Testis (tissue), 2 donors: Measurements from ENCODE around the gene RGS3.

Experiments used
- POLR2A ChIP-seq: fragments of 450-650 bp; IDR thresholded peaks from one replicate; pipeline ENCODE4 v1.6.1; 2017; ENCODE audit warnings: antibody characterized with exemption, mild to moderate bottlenecking, moderate library complexity
- TF ChIP-seq, protein P1 (sequence below), 3 experiments: fragments of 450-650 bp in 2 of 3; fragments of 200-600 bp in 1 of 3; sonication (generic) in 1 of 3; IDR thresholded peaks; one replicate each; pipeline ENCODE4 v1.5.1; 2016 to 2019; ENCODE audit warnings: antibody characterized with exemption in 3 of 3, mild to moderate bottlenecking in 2 of 3, moderate library complexity in 1 of 3

DNA sequence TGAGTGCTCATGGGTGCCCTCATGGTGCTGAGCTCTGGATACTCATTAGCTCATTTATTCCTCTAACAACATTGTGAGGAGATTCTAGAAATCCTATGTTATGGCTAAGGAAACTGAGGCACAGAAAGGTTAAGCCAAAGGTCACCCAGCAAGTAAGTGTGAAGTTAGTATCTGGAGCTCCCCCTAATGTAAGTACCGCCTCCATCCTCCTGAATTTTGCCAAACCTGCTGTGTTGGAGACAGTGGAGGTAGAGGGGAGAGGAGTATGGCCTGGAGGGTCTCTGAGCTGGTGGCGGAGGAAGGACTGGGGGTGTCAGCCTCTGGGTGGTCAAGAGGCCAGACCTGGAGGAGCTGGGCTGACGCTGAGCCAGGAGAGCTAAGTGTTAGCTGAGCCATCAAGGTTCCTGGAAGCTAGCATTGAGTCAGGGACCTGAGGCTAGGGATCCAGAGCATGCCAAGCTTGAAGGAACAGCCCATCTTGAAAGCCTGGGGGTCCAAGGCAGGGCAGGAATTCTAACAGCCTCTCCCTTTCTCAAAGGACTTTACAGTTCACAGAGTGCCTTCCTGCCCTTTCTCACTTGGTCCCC is 114.8 kb downstream of the RGS3 start:
- TF ChIP-seq, protein P1, sequence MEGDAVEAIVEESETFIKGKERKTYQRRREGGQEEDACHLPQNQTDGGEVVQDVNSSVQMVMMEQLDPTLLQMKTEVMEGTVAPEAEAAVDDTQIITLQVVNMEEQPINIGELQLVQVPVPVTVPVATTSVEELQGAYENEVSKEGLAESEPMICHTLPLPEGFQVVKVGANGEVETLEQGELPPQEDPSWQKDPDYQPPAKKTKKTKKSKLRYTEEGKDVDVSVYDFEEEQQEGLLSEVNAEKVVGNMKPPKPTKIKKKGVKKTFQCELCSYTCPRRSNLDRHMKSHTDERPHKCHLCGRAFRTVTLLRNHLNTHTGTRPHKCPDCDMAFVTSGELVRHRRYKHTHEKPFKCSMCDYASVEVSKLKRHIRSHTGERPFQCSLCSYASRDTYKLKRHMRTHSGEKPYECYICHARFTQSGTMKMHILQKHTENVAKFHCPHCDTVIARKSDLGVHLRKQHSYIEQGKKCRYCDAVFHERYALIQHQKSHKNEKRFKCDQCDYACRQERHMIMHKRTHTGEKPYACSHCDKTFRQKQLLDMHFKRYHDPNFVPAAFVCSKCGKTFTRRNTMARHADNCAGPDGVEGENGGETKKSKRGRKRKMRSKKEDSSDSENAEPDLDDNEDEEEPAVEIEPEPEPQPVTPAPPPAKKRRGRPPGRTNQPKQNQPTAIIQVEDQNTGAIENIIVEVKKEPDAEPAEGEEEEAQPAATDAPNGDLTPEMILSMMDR (IDR thresholded peaks at IDR 0.05): no peak
- no peak for TF ChIP-seq POLR2A
